ENCODE results near the gene KRTAP10-1.
"Not testable (repeated sequence)": the region's sequence is repeated elsewhere in the genome, so short reads cannot be mapped to it uniquely, and the experiment has no call there.

Gene KRTAP10-1

DNA sequence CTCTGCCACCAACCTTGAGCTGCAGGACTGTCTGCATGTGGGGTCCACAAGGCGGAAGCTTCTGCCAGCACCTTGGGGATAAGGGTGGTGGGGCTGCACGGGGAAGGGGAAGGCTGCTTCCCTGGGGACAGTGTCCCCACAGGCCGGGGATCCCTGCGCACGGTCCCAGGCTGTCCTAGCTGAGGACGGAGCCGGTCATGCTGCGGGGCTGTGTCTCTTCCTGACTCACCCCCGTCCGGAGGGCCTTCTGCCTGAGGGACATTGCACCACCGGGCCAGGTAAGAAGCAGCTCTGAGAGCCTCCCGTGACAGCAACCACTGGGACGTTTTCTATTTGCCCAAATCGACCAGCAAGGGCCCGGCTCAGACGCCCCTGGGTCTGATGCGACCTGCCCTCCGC is 29.9 kb downstream of the KRTAP10-1 start:
- DNase-seq (ENCODE audit: low spot score in 2 of 2): no peak
- no peak overlapping the region for H3K4me3 Mint-ChIP-seq
- no peak overlapping the region for H3K27ac Mint-ChIP-seq
- H3K9me3 Mint-ChIP-seq: no peaks in the 10 kb centered on the region
- H3K4me1 Mint-ChIP-seq: no peaks in the 10 kb centered on the region
- ATAC-seq: no peak
- H3K36me3 Mint-ChIP-seq: no peaks in the 10 kb centered on the region

DNA sequence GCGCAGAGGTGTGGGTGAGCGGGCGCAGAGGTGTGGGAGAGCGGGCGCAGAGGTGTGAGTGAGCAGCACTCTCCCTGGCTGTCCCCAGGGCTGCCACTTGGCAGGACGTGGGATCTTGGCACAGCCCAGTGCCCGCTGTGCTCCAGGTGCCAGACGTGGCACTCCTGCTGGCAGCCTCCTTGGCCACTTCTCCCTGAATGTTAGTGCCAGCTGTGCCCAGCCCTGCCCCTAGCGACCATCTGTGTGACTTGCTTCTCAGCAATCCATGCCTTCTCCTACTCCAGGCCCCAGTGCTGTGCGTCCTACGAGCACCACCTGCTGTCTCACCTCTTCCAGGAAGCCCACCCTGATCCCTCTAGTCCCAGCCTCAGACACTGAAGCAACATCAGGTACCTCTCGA is 30.5 kb downstream of the KRTAP10-1 start:
- no peak for ATAC-seq
- DNase-seq (ENCODE audit: low spot score in 2 of 2): no peak
- Mint-ChIP-seq H3K36me3 (no peaks in the 10 kb centered on the region), H3K27ac (no peak overlapping the region), H3K4me3 (no peak overlapping the region), H3K9me3 (no peaks in the 10 kb centered on the region), H3K4me1 (no peaks in the 10 kb centered on the region)

DNA sequence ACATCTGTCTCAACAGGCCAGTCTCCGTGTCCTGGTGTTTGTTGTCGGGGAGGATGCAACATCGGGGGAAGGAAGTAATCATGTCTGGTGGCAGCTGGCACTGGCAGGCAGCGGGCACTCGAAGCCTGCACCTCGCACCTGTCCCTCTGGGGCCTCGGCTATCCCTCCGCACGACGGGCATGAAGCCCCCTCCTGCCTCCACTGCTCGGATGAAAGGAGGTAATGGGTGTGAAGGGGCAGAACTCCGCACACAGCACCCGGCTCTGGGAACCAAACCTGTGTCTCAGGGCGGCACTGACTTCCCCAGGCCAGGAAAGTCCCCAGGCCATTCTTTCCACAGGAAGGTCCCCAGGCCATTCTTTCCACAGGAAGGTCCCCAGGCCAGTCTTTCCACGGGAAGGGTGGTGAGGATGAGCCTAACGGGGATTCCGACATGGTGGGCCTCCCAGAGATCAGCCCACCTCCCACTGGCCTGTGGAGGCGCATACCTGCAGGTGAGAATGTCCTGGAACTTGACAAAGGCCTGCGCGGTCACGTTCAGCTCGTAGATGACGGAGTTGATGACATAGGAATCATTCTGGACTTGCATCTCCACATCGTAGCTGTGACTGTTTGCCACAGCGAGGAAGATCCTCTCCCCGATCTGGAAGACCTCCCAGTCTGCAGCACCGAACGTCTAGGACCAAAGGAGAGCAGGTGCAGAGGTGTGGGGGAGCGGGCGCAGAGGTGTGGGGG is 31.1 kb downstream of the KRTAP10-1 start:
- H3K36me3 Mint-ChIP-seq: no peaks in the 10 kb centered on the region
- no peaks in the 10 kb centered on the region for H3K4me1 Mint-ChIP-seq
- no peak overlapping the region for H3K27ac Mint-ChIP-seq
- H3K4me3 Mint-ChIP-seq: no peak overlapping the region
- no peaks in the 10 kb centered on the region for H3K9me3 Mint-ChIP-seq
- DNase-seq (ENCODE audit: low spot score in 2 of 2) (no peak), ATAC-seq (no peak)

DNA sequence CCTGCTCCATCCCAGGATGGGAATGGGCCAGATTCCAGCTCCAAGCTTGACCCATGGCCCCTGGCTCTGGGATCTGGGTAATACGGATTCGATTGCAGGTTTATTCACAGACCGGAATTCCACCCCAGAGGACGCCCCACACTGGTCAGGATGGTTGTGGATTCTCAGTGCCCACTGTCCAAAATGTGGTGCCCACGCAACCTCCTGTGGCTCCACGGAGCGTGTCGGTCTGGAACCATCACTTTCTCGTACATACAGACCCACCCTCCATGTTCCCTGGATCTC is 31.6 kb downstream of the KRTAP10-1 start:
- DNase-seq (ENCODE audit: low spot score in 2 of 2) (no peak), ATAC-seq (no peak)
- Mint-ChIP-seq H3K4me3 (no peak overlapping the region), H3K27ac (no peak overlapping the region), H3K4me1 (no peaks in the 10 kb centered on the region), H3K36me3 (no peaks in the 10 kb centered on the region), H3K9me3 (no peaks in the 10 kb centered on the region)

DNA sequence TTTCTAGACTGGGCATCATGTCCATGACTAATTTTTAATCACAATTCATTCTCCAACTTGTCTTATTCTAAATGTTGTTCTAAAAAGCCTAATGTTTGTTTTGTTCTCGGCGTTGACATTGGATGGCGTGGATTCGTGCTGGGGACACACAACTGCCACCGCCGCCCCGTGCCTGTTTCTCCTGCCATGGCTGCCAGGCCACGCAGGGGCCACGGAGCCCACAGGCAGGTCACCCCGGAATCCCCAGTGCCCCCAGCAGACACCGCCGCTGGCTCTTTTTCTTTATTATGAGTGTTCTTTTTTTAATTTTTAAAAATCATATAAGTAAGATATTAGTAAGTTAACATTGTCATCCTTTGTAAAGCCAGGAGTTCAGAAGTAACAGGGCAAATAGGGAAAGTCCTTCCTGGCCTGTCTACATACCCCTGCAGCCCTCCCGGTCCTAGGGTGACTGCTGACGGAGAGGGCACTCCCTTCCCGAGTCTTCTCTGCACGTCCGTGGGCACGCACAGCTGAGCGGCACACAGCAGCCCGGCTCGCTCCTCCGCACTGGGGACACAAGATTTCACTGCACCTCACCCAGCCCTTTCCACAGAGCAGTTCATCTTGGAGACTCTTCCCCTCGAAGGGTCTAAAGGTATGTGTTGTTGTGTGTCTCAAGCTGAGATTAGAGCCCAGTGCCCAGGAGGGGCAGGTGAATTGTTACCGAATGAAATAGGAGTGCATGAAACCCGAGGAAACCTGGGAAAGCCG is 32.1 kb downstream of the KRTAP10-1 start:
- H3K36me3 Mint-ChIP-seq: no peaks in the 10 kb centered on the region
- DNase-seq (ENCODE audit: low spot score in 2 of 2) (no peak), ATAC-seq (no peak)
- H3K27ac Mint-ChIP-seq: no peak overlapping the region
- no peaks in the 10 kb centered on the region for H3K9me3 Mint-ChIP-seq
- no peak overlapping the region for H3K4me3 Mint-ChIP-seq
- no peaks in the 10 kb centered on the region for H3K4me1 Mint-ChIP-seq

DNA sequence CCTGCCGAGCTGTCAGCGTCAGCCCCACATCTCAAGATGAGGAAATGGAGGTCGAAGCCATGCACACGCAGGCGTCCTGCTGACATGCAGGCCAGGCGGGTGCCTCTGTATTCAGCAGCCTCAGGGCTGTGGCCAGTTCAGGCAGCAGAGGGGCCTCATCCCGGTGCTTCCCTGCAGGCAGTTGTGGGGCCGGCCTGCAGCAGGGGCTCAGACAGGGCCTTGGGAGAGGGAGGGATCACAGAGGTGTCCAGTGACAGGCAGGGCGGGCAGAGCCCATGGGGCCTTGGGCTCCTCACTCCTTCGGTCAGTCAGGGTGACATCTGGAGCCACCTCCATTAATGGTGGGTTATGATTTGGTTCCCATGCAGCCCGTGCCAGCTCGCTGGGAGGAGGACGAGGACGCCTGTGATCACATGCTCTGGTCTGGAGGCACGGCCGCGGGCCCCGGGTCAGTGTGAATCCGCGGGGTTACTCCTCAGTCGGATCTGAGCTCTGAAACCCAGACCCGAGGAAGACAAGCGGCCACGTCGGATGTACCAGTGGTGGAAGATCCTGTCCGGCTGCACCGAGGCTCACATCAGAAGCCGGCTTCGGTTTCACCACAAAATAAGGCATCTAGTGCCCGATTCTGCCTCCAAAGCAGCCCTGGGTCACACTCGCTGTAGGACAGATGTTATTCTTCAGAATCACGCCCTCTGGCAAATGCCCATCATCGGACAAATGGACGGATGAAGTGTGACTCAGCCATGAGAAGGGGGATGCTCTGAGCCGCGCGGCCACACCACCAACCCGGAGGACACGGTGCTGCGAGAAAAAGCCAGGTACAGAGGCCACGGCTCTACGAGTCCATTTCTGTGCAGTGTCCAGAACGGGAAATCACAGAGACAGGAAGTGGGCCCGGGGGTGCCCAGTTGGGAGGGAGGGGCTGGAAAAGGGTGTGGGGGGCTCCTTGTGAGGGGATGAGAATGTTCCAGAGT is 33.4 kb downstream of the KRTAP10-1 start:
- ATAC-seq (no peak), DNase-seq (ENCODE audit: low spot score in 2 of 2) (no peak)
- H3K27ac Mint-ChIP-seq: no peak overlapping the region
- no peaks in the 10 kb centered on the region for H3K4me1 Mint-ChIP-seq
- H3K9me3 Mint-ChIP-seq: no peaks in the 10 kb centered on the region
- no peaks in the 10 kb centered on the region for H3K36me3 Mint-ChIP-seq
- no peak overlapping the region for H3K4me3 Mint-ChIP-seq

DNA sequence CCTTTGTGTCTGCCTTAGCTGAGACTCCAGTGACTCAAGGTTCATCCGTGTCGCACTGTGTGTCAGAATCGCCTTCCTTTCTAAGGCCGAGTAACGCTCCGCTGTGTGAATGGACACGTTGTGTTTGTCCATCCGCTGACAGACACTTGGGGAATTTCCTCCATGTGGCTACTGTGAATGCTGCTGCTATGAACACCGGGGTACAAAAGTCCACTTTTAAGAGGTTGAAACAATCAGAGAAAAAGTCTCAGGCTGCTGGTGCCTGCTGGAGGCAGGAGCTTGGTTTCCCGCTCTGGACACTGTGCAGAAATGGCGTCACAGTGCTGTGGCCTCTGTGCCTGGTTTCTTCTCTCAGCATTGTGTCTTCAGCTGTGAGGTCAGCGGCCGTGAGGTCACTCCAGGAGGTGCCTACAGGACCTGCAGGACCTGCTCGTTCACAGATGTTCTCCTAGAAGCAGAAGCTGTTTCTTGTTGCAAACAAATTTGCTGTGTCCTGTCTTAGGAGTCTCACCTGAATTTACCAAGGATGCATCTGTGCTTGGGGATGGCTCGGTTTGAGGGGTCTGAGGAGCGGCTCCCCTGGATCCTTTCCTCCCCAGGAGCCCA is 34.2 kb downstream of the KRTAP10-1 start:
- no peak overlapping the region for H3K27ac Mint-ChIP-seq
- DNase-seq (ENCODE audit: low spot score in 2 of 2) (no peak), ATAC-seq (no peak)
- H3K9me3 Mint-ChIP-seq: no peaks in the 10 kb centered on the region
- H3K4me3 Mint-ChIP-seq: no peak overlapping the region
- no peaks in the 10 kb centered on the region for H3K4me1 Mint-ChIP-seq
- H3K36me3 Mint-ChIP-seq: no peaks in the 10 kb centered on the region

DNA sequence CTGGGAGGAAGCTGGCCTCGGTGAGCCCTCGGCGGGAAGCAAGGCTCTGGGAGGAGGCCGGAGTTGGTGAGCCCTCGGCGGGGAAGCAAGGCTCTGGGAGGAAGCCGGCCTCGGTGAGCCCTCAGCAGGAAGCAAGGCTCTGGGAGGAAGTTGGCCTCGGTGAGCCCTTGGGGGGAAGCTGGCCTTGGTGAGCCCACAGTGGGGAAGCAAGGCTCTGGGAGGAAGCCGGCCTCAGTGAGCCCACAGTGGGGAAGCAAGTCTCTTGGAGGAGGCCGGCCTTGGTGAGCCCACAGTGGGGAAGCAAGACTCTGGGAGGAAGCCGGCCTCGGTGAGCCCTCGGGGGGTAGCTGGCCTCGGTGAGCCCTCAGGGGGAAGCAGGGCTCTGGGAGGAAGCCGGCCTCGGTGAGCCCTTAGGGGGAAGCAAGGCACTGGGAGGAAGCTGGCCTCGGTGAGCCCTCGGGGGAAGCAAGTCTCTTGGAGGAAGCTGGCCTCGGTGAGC is 36.0 kb downstream of the KRTAP10-1 start:
- H3K27ac Mint-ChIP-seq: peak overlapping the region; percentile 64
- H3K4me3 Mint-ChIP-seq: no peak overlapping the region
- no peak for DNase-seq (ENCODE audit: low spot score in 2 of 2)
- no peaks in the 10 kb centered on the region for H3K9me3 Mint-ChIP-seq
- no peaks in the 10 kb centered on the region for H3K4me1 Mint-ChIP-seq
- no peak for ATAC-seq
- no peaks in the 10 kb centered on the region for H3K36me3 Mint-ChIP-seq

DNA sequence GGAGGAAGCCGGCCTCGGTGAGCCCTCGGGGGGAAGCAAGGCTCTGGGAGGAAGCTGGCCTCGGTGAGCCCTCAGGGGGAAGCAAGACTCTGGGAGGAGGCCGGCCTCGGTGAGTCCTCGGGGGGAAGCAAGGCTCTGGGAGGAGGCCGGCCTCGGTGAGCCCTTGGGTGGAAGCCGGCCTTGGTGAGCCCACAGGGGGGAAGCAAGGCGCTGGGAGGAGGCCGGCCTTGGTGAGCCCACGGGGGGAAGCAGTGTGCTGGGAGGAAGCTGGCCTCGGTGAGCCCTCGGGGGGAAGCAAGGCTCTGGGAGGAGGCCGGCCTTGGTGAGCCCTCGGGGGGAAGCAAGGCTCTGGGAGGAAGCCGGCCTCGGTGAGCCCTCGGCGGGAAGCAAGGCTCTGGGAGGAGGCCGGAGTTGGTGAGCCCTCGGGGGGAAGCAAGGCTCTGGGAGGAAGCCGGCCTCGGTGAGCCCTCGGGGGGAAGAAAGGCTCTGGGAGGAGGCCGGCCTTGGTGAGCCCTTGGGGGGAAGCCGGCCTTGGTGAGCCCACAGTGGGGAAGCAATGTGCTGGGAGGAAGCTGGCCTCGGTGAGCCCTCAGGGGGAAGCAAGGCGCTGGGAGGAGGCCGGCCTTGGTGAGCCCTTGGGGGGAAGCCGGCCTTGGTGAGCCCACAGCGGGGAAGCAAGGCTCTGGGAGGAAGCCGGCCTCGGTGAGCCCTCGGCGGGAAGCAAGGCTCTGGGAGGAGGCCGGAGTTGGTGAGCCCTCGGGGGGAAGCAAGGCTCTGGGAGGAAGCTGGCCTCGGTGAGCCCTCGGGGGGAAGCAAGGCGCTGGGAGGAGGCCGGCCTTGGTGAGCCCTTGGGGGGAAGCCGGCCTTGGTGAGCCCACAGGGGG is 36.7 kb downstream of the KRTAP10-1 start:
- H3K36me3 Mint-ChIP-seq; H3K9me3 Mint-ChIP-seq; DNase-seq (ENCODE audit: low spot score in 2 of 2); ATAC-seq; H3K4me3 Mint-ChIP-seq; H3K4me1 Mint-ChIP-seq: not testable (repeated sequence)
- peak overlapping the region; percentile 64 for H3K27ac Mint-ChIP-seq

DNA sequence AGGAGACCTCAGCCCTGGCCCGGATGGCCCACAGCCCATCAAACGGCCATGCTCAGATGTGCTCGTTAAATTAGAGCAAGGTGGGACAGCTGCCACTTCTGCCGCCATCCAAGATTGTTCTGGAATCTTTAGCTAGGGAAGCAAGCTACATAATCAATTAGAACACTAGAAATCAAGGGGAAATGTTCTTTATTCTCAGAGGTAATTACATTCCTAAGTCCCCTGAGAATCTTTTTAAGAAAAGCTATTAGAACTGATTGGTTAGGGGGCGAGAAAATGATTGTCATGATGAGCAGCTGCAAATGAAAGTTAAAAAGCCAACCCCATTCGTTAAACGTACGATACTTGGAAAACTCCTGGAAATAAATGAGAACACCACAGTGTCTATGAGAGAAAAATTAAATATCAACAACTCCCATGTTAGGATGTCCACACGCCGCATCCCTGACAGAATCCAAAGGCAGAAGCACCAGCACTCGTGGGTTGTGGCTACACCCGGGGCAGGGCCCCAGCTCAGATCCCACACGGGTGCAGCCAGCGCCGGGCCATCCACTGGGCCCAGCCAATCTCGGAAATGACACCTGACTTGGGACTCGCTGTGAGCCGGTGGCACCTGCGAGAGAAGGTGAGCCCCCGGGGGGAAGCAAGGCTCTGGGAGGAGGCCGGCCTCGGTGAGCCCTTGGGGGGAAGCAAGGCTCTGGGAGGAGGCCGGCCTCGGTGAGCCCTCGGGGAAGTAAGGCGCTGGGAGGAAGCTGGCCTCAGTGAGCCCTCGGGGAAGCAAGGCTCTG is 37.6 kb downstream of the KRTAP10-1 start:
- H3K9me3 Mint-ChIP-seq: no peaks in the 10 kb centered on the region
- no peak overlapping the region for H3K4me3 Mint-ChIP-seq
- ATAC-seq: no peak
- H3K27ac Mint-ChIP-seq: no peak overlapping the region
- H3K36me3 Mint-ChIP-seq: no peaks in the 10 kb centered on the region
- H3K4me1 Mint-ChIP-seq: no peaks in the 10 kb centered on the region
- DNase-seq (ENCODE audit: low spot score in 2 of 2): no peak

DNA sequence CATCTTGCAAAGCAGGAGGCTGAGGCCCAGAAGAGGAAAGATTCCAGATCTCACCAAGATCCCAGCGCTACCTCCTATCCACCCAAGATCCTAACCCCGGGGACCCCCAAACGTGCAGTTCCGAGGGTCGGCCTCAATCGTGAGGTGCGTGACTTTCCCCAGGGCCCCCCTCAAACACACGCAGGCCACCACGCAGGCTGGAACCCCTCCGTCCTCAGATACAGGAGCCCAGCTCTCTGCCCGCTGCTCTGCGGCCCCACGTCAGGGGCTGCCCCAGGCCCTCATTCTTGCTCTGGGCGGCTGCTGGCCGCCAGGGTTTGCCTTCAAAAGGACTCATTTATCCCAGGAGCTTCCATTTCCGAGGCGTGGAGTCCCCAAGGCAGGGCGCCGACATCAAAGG is 39.9 kb downstream of the KRTAP10-1 start:
- Mint-ChIP-seq H3K4me1 (no peaks in the 10 kb centered on the region), H3K9me3 (no peaks in the 10 kb centered on the region), H3K27ac (no peak overlapping the region), H3K36me3 (no peaks in the 10 kb centered on the region), H3K4me3 (no peak overlapping the region)
- DNase-seq (ENCODE audit: low spot score in 2 of 2) (no peak), ATAC-seq (no peak)

DNA sequence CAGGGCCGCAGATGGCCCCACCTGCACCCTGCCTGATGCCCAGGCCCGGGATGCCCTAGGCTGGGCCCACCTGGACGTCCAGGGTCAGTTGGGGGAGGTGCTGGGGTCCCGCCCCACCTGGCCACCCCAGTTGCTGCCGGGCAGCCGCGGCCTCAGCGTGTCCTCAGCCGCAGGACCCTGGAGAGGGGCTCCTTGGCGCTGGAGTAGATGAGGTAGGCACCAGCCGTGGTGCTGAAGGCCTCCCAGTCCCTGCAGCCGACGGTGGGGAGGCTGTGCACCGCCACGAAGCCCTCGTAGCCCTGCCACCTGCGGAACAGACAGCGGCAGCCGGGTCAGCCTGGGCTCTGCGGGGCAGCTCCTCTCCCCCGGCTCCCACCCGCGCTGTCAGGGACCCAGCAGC is 40.4 kb downstream of the KRTAP10-1 start:
- Mint-ChIP-seq H3K27ac (no peak overlapping the region), H3K4me3 (no peak overlapping the region), H3K36me3 (no peaks in the 10 kb centered on the region), H3K9me3 (no peaks in the 10 kb centered on the region), H3K4me1 (no peaks in the 10 kb centered on the region)
- DNase-seq (ENCODE audit: low spot score in 2 of 2): no peak
- no peak for ATAC-seq

DNA sequence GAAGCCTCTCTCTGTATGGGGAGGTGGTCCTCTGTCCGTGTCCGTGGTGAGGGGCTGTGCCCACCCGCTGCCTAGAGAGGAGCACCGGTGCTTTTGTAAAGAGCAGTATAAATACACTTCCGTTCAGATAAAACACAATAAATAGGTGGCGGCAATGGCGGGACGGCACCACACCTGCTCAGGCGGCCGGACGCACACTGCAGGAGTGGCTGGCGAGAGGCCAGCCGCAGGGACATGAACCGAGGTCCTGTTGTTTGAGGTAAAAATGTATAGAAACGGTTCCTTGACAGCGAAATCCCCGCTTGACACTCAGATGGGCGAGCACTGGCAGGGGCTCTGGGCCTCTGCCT is 40.8 kb downstream of the KRTAP10-1 start:
- DNase-seq (ENCODE audit: low spot score in 2 of 2) (no peak), ATAC-seq (no peak)
- Mint-ChIP-seq H3K4me3 (no peak overlapping the region), H3K9me3 (no peaks in the 10 kb centered on the region), H3K27ac (no peak overlapping the region), H3K36me3 (no peaks in the 10 kb centered on the region), H3K4me1 (no peaks in the 10 kb centered on the region)
